HG02943 (cell line): Measurements from ENCODE around the gene ZGPAT.

Experiments
- ATAC-seq: cut with Tn5 transposase; IDR thresholded peaks from one replicate; pipeline ENCODE4 v1.9.1; 2021; ENCODE audit warnings: mild to moderate bottlenecking, low read depth, moderate library complexity; ENCODE audit not compliant: unreplicated experiment

The ZGPAT gene

GRCh38 chr20:63678667-63679465 is 29.0 kb upstream of the ZGPAT start:
- no peak for ATAC-seq

- no peak for ATAC-seq
These were observed 28.0 kb upstream of the ZGPAT start for GRCh38 chr20:63679799-63680305.

DNA sequence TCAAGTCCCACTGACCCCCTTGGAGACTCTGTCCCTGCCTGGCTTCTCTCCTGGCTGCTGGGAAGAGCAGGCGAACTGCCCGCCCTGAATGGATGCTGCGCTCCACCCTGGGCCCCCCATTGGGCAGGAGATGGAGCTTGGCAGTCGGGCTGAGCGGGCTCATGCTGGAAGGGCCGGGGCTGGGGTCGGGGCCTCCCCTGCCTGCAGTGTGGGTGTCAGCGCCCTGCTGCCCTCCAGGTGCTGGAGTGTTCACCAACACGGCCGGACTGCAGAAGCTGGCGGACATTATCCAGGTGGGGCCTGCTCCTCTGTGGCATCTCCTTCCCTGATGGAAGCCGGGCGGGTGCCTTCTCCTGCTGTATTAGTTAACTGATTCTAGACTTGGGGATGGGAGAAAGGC is 27.4 kb upstream of the ZGPAT start:
- no peak for ATAC-seq

GRCh38 chr20:63680857-63681608 is 26.8 kb upstream of the ZGPAT start:
- no peak for ATAC-seq

DNA sequence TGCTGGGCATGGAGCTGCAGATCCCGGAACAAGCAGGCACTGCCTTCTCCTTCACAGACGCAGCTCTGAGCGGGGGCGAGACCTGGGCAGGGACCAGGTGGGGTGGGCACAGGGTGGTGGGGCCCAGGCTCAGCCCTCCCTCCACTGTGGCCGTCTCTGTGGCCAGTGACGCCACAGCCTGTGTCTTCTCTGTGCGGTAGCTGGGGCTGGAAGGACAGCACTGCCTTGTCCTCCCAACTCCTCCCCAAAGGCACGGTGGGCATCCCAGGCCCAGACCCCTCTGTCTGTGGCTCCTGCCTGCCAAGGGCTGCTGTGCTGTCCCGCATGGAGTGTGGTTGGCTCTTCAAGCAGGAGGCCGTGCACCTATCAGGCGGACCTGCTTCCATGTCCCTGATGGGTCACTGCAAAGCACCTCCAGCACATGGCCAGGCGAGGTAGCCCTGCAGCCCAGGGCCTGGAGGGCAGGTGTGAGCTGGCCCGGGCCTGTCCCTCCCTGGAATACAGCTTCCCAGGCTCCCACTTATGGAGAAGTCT is 26.2 kb upstream of the ZGPAT start:
- ATAC-seq: no peak

DNA sequence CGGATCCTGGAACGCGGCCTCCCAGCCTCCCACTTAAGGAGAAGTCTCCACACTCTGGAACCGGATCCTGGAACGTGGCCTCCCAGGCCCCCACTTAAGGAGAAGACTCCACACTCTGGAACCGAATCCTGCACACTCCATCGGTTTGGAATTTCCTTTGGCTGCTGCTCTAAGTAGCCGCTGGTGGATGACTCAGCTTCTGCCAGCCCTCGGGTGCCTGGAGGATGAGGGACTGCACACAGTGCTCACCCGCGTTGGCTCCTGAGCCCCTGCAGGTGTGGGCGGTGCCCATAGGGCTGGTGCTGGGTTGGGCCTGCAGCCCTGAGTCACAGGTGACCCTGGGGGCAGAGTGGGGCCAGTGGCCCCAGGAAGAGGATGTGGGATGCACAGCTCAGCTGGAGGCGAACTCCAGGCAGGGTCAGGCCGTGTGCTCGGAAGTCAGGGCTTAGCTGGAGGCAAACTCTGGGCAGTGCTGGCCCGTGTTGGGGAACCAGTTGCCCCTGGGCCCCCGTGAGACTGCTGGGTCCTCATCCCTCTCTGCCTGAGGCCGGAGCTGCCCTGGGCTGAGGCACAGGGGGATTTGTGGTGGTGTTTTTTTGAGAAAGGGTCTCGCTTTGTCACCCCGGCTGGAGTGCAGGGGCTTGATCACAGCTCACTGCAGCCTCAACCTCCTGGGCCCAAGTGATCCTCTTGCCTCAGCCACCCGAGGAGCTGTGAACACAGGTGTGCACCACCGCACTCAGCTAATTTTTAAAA is 25.3 kb upstream of the ZGPAT start:
- no peak for ATAC-seq

DNA sequence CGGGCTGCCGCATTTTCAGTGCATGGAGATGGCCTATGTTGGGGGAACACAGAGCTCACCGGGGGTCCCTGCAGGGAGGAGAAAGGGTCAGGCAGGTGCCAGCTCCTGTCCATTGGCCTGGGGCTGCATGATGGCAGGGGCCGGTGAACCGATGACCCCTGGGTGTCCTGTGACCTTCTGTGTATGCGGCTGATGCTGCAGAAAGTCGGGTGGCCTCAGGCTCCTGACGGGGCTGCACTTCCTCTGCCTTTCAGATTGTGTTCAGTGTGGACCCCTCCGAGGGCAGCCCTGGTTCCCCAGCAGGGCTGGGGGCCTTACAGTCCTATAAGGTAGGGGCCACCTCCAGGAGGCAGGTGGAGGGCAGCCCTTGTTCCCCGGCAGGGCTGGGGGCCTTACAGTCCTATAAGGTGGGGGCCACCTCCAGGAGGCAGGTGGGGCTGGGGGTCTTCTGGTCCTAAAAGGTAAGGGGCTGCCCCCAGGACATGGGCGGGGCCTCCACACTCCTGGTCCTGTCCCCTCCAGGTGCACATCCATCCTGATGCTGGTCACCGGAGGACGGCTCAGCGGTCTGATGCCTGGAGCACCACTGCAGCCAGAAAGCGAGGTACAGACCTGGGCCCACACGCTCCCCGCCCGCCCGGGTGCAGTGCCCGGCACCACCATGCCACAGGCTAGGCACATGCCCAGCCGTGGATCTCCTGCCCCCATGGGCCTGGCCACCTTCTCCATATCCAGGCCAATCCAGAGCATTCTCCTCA is 22.4 kb upstream of the ZGPAT start:
- ATAC-seq: no peak

DNA sequence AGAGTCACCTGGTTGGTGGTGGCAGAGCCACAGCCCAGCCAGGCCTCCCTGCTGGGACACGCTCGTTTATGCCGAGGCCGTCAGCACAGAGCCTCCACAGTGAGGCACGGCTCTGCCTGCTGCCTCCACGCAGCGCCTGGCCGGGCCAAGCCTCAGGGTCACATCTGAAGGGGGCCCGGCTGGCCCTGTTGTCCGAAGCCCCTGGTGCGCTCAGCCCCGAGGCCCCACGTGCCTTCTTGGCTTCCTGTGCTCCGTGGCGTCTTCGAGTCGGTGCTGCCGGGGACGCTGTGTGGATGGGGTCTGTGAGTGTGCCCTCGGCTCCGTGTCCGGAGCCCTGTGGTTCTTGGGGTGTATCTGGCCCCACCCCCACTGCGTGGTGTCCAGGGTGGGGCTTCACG is 21.7 kb upstream of the ZGPAT start:
- ATAC-seq: no peak

- ATAC-seq: no peak
These were observed 21.1 kb upstream of the ZGPAT start for GRCh38 chr20:63686492-63687321.

GRCh38 chr20:63687419-63688178 is 20.2 kb upstream of the ZGPAT start:
- ATAC-seq: no peak

DNA sequence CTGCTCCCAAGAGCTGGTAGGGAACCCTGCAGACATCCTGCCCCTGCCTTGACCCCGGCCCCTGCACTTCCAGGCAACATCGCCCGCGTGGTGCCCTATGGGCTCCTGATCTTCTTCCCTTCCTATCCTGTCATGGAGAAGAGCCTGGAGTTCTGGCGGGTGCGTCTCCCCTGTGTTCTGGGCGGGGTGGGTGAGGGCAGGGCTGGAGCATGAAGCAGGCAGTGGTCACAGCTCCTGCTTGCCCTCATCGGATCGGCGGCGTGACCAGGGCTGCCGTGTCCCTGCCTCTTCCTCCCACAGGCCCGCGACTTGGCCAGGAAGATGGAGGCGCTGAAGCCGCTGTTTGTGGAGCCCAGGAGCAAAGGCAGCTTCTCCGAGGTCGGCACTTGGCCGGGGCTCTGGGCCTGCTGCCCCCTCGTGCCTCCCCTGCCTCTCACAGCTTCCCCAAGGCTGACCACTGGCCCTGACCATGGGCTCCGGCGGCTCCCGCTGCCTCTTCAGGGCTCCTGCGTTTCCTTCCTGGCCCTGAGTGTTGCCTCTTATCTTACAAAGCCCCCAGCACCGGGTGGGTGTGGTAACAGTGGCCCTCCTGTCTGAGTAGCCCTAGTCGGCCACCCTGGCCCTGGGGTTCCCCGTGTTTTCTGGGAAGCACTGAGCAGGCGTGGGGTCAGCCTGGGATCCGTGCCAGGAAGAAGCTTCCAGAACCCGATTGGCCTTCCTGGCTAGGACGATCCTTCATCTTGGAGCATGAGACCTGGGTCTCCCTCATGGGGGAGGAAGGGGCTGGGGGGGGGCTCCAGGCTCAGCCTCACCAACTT is 19.4 kb upstream of the ZGPAT start:
- no peak for ATAC-seq

GRCh38 chr20:63689046-63690002 is 18.5 kb upstream of the ZGPAT start:
- ATAC-seq: no peak

DNA sequence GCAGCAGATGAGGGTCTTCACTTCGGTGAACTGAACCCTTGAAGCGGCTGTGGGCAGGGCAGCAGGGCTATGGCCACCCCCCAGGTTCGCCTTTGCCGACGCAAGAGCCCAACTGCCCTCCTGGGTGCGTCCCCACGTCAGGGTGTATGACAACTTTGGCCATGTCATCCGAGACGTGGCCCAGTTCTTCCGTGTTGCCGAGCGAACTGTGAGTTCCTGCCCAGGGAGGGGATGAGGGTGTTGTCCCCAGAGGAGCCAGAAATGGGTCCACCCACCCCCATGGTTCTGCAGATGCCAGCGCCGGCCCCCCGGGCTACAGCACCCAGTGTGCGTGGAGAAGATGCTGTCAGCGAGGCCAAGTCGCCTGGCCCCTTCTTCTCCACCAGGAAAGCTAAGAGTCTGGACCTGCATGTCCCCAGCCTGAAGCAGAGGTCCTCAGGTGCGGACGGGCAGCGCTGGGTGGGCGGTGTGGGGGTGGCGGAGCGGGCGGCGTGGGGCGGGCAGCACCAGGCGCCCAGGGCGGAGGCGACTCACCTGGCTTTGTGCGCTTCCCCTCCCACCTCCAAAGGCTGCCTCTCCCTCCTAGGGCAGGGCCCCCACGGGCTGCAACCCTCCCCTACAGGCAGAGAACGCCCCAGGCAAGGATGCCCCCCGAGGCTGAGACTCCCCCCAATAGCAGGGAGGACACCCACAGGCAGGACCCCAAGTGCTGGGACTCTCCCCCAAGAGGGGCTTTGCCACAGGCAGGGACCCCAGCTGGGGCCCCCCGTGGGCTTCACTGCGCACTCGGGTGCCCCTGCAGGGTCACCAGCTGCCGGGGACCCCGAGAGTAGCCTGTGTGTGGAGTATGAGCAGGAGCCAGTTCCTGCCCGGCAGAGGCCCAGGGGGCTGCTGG is 17.6 kb upstream of the ZGPAT start:
- no peak for ATAC-seq

- no peak for ATAC-seq
These were observed 16.7 kb upstream of the ZGPAT start for GRCh38 chr20:63690898-63691710.
